K562 (cell line): ENCODE results near the gene ACBD6. TPM values are rescaled to one million over a fixed set of nuclear protein-coding genes. Genes with fewer than 3 reads are reported as not detected.

Experiments used
- DEAF1 ChIP-seq: fragments of 450-650 bp; formaldehyde crosslinking; IDR thresholded peaks from 2 replicates; pipeline ENCODE4 v1.4.0; 2020; ENCODE audit warnings: mild to moderate bottlenecking, moderate library complexity
- KAT7 ChIP-seq: sonication (generic); formaldehyde crosslinking; IDR thresholded peaks from 2 replicates; pipeline ENCODE4 v1.8.0; 2022; ENCODE audit warnings: missing genetic modification reagents, mild to moderate bottlenecking, borderline replicate concordance
- MEF2D ChIP-seq: conservative IDR thresholded peaks from 2 replicates; pipeline ENCODE4 v1.6.1; 2016; ENCODE audit warnings: low read depth, missing genetic modification characterization, missing compliant biosample characterization
- RB1 ChIP-seq: fragments of 450-650 bp; IDR thresholded peaks from 2 replicates; pipeline ENCODE4 v1.6.1; 2017; ENCODE audit warnings: low read depth, mild to moderate bottlenecking
- SMC3 ChIP-seq: conservative IDR thresholded peaks from 2 replicates; pipeline ENCODE4 v1.6.1; 2011; ENCODE audit warnings: low read depth, low read length, improper control_type of control experiment; ENCODE audit not compliant: insufficient read depth
- ZNF318 ChIP-seq, 2 experiments: fragments of 450-650 bp; IDR thresholded peaks; 2 replicates each; pipeline ENCODE4 v1.6.1; 2016; ENCODE audit warnings: mild to moderate bottlenecking in 2 of 2, borderline replicate concordance in 1 of 2, low read depth in 1 of 2, moderate library complexity in 1 of 2
- polyA plus RNA-seq, 8 experiments: library from polyadenylated mRNA; depleted of rRNA in 4 of 8; stranded (reverse) in 5 of 8; unstranded in 3 of 8; fragments of >200 nt; fragmentation: Nextera tagmentation in 2 of 8; fragmentation: Illumina TruSeq in 1 of 8; extraction: Ambion mirVana in 2 of 8; extraction: Trizol in 1 of 8; gene quantifications; 2 replicates each; pipeline versions ENCODE4 v1.2.1 to v1.2.3, GENCODE V29; 2011 to 2014; ENCODE audit warnings: inconsistent platforms in 1 of 8, missing spikeins in 1 of 8
- total RNA-seq, 7 experiments: library from RNA; depleted of rRNA in 6 of 7; stranded (reverse); fragments of >200 nt in 6 of 7; fragmentation: Illumina TruSeq in 2 of 7; extraction: Trizol in 2 of 7; gene quantifications; 2 replicates each; pipeline versions ENCODE4 v1.2.1 to v1.2.3, GENCODE V29; 2011 to 2021; ENCODE audit warnings: low replicate concordance in 1 of 7

Gene ACBD6
- total and polyA plus RNA-seq, 9 of the 15 experiments (the other 6 are each of a cell fraction or from before 2014, with no cell fraction given), result 16.9 to 107 (median 77.7) TPM

GRCh38 chr1:180415985-180416633 is 86.3 kb downstream of the ACBD6 start (continued):
- TF ChIP-seq ZNF318 (IDR thresholded peaks at IDR 0.05; ENCODE audit: borderline replicate concordance in 1 of 2, low read depth in 1 of 2) (no peak), SMC3 (peak; percentile 29; the same call in 1 of the 2 replicates), DEAF1 (CRISPR knock-in tag) (peak; percentile 63; the same call in 1 of the 2 replicates), RB1 (no peak; the same call in 1 of the 2 replicates), KAT7 (no peak), MEF2D (no peak)
